ENCODE measurements around the gene DCLRE1C. TPM values are rescaled to one million over a fixed set of nuclear protein-coding genes. Genes with fewer than 3 reads are reported as not detected.
"Not testable (repeated sequence)": the region's sequence is repeated elsewhere in the genome, so short reads cannot be mapped to it uniquely, and the experiment has no call there.

The DCLRE1C gene
- total RNA-seq, 2 donors from 2014 or later, result 11.0 to 19.0 TPM

DNA sequence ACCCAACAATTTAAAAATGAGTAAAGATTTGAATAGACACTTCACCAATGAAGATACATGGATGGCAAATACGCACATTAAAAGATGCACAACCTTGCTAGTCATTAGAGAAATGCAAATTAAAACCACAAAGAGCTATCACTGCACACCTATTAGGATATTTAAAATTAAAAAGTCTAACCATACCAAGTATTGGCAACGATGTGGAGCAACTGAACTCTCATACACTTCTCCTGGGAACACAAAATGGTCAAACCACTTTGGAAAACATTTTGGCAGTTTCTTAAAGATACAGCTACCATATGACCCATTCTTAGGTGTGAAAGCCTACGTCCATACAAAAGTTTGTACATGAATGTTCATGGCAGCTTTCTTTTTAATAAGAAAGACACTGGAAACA lies 36.1 kb downstream of the DCLRE1C start:
- Histone ChIP-seq H3K9me3 (no peaks in the 10 kb centered on the region), H3K36me3 (peaks cover 12% of the 10 kb centered on the region), H3K27ac (no peak overlapping the region), H3K4me3 (no peak overlapping the region), H3K9ac (ENCODE audit: low read depth in 2 of 2, low read length in 2 of 2) (no peak overlapping the region), H3K27me3 (no peaks in the 10 kb centered on the region), H3K4me1 (no peaks in the 10 kb centered on the region)
- intact Hi-C loops (cut with DNase I), result no loop called here
- TF ChIP-seq CTCF (IDR thresholded peaks at IDR 0.05), result no peak
- no peak for DNase-seq

- Histone ChIP-seq H3K4me3 (no peak overlapping the region), H3K27ac (no peak overlapping the region), H3K9me3 (no peaks in the 10 kb centered on the region), H3K27me3 (no peaks in the 10 kb centered on the region), H3K9ac (ENCODE audit: low read depth in 2 of 2, low read length in 2 of 2) (no peak overlapping the region), H3K36me3 (peaks cover 12% of the 10 kb centered on the region), H3K4me1 (no peaks in the 10 kb centered on the region)
- TF ChIP-seq CTCF (IDR thresholded peaks at IDR 0.05), result no peak
- intact Hi-C loops (cut with DNase I), result no loop called here
- DNase-seq, result no peak
Observed at GRCh38 chr10:14916600-14916999, 37.3 kb downstream of the DCLRE1C start.

DNA sequence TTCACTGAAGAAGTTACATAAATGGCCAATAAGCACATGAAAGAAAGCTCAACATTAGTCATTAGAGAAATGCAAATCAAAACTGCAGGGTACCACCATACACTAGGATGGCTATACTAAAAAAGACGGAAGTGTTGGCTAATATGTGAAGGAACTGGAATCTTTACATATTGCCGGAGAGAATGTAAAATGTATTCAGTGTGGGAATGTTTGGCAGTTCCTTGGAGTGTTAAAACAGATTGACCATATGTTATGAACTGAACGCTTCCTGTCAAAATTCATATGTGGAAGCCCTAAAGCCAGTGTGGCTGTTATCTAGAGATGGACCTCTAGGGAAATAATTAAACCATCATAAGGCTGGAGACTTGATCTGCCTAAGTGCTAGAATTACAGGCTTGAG lies 42.1 kb downstream of the DCLRE1C start:
- intact Hi-C loops (cut with DNase I), result no loop called here
- no peak for DNase-seq
- H3K27ac ChIP-seq, result no peak overlapping the region
- H3K36me3 ChIP-seq, result peaks cover 10% of the 10 kb centered on the region
- no peak for TF ChIP-seq CTCF (IDR thresholded peaks at IDR 0.05)
- H3K4me3 ChIP-seq, result no peak overlapping the region
- no peaks in the 10 kb centered on the region for H3K9me3 ChIP-seq
- H3K4me1 ChIP-seq, result no peaks in the 10 kb centered on the region
- H3K27me3 ChIP-seq, result no peaks in the 10 kb centered on the region
- H3K9ac ChIP-seq (ENCODE audit: low read depth in 2 of 2, low read length in 2 of 2), result no peak overlapping the region

- no peaks in the 10 kb centered on the region for H3K4me1 ChIP-seq
- peaks cover 10% of the 10 kb centered on the region for H3K36me3 ChIP-seq
- H3K9me3 ChIP-seq, result no peaks in the 10 kb centered on the region
- H3K27me3 ChIP-seq, result no peaks in the 10 kb centered on the region
- no peak for DNase-seq
- no peak overlapping the region for H3K9ac ChIP-seq (ENCODE audit: low read depth in 2 of 2, low read length in 2 of 2)
- no peak for TF ChIP-seq CTCF (IDR thresholded peaks at IDR 0.05)
- intact Hi-C loops (cut with DNase I), result no loop called here
- H3K27ac ChIP-seq, result no peak overlapping the region
- no peak overlapping the region for H3K4me3 ChIP-seq
Observed at GRCh38 chr10:14910953-14911352, 42.9 kb downstream of the DCLRE1C start.

GRCh38 chr10:14909101-14909500 lies 44.8 kb downstream of the DCLRE1C start:
- Histone ChIP-seq H3K27ac (no peak overlapping the region), H3K27me3 (no peaks in the 10 kb centered on the region), H3K4me3 (no peak overlapping the region), H3K36me3 (peaks cover 10% of the 10 kb centered on the region), H3K4me1 (no peaks in the 10 kb centered on the region), H3K9me3 (no peaks in the 10 kb centered on the region), H3K9ac (ENCODE audit: low read depth in 2 of 2, low read length in 2 of 2) (no peak overlapping the region)
- DNase-seq, result no peak
- TF ChIP-seq CTCF (IDR thresholded peaks at IDR 0.05), result no peak
- intact Hi-C loops (cut with DNase I), result no loop called here

GRCh38 chr10:14907591-14907990 lies 46.3 kb downstream of the DCLRE1C start:
- H3K27me3 ChIP-seq; H3K36me3 ChIP-seq; H3K4me3 ChIP-seq; H3K9me3 ChIP-seq; DNase-seq; H3K4me1 ChIP-seq; intact Hi-C loops (cut with DNase I); H3K9ac ChIP-seq (ENCODE audit: low read depth in 2 of 2, low read length in 2 of 2); H3K27ac ChIP-seq: not testable (repeated sequence)

Data from colonic mucosa (tissue), 4 donors.